H9 (cell line): ENCODE data around the gene BARX1. TPM values are rescaled to one million over a fixed set of nuclear protein-coding genes. Genes with fewer than 3 reads are reported as not detected.

Experiments used
- DNase-seq: peaks from one replicate; pipeline ENCODE4 v3.0.0-alpha.2; 2017
- H2AFZ ChIP-seq: one replicate; pipeline ENCODE4 v1.6.1; 2013; ENCODE audit warnings: mild to moderate bottlenecking, low read length, control low read depth, moderate library complexity
- H2AK5ac ChIP-seq: 2 replicates; pipeline ENCODE4 v1.6.1; 2013; ENCODE audit warnings: low read length, control low read depth, mixed read lengths; ENCODE audit not compliant: insufficient read length
- H2BK120ac ChIP-seq: one replicate; pipeline ENCODE4 v1.6.1; 2013; ENCODE audit warnings: low read depth, mild to moderate bottlenecking, low read length, control low read depth, inconsistent platforms; ENCODE audit not compliant: poor library complexity, severe bottlenecking
- H2BK12ac ChIP-seq: 2 replicates; pipeline ENCODE4 v1.6.1; 2013; ENCODE audit warnings: low read length, control low read depth, mixed read lengths, low read depth; ENCODE audit not compliant: insufficient read length
- H2BK15ac ChIP-seq: 2 replicates; pipeline ENCODE4 v1.6.1; 2013; ENCODE audit warnings: low read depth, low read length, control low read depth
- H2BK20ac ChIP-seq: one replicate; pipeline ENCODE4 v1.6.1; 2013; ENCODE audit warnings: low read depth, mild to moderate bottlenecking, low read length, control low read depth, inconsistent platforms; ENCODE audit not compliant: poor library complexity, severe bottlenecking
- H2BK5ac ChIP-seq: 2 replicates; pipeline ENCODE4 v1.6.1; 2013; ENCODE audit warnings: low read length, control low read depth, mixed read lengths; ENCODE audit not compliant: insufficient read length
- H3K14ac ChIP-seq: 2 replicates; pipeline ENCODE4 v1.6.1; 2013; ENCODE audit warnings: low read length, control low read depth; ENCODE audit not compliant: insufficient read depth
- H3K18ac ChIP-seq: 2 replicates; pipeline ENCODE4 v1.6.1; 2013; ENCODE audit warnings: low read depth, mild to moderate bottlenecking, mixed read lengths, low read length, control low read depth; ENCODE audit not compliant: insufficient read length
- H3K23ac ChIP-seq: 2 replicates; pipeline ENCODE4 v1.6.1; 2013; ENCODE audit warnings: low read length, control low read depth, mixed read lengths, low read depth; ENCODE audit not compliant: insufficient read length
- H3K23me2 ChIP-seq: 2 replicates; pipeline ENCODE4 v1.6.1; 2013; ENCODE audit warnings: low read depth, mild to moderate bottlenecking, mixed read lengths, low read length, control low read depth; ENCODE audit not compliant: insufficient read length, poor library complexity, severe bottlenecking
- H3K27ac ChIP-seq: 2 replicates; pipeline ENCODE4 v1.5.1; 2013; ENCODE audit warnings: low read length, control low read depth, mixed read lengths, low read depth; ENCODE audit not compliant: insufficient read length
- H3K27me3 ChIP-seq: 2 replicates; pipeline ENCODE4 v1.6.1; 2013; ENCODE audit warnings: low read length, control low read depth, inconsistent platforms; ENCODE audit not compliant: insufficient read depth
- H3K4ac ChIP-seq: 2 replicates; pipeline ENCODE4 v1.6.1; 2013; ENCODE audit warnings: low read depth, mild to moderate bottlenecking, control low read depth, inconsistent platforms, low read length, moderate library complexity
- H3K4me1 ChIP-seq: 2 replicates; pipeline ENCODE4 v1.6.1; 2013; ENCODE audit warnings: low read length, control low read depth, inconsistent platforms; ENCODE audit not compliant: insufficient read depth
- H3K4me2 ChIP-seq: 2 replicates; pipeline ENCODE4 v1.6.1; 2013; ENCODE audit warnings: low read length, control low read depth, mixed read lengths; ENCODE audit not compliant: insufficient read length, insufficient read depth
- H3K56ac ChIP-seq: 2 replicates; pipeline ENCODE4 v1.6.1; 2013; ENCODE audit warnings: low read depth, mild to moderate bottlenecking, mixed read lengths, low read length, control low read depth; ENCODE audit not compliant: insufficient read length
- H3K79me1 ChIP-seq: 2 replicates; pipeline ENCODE4 v1.6.1; 2013; ENCODE audit warnings: low read depth, mild to moderate bottlenecking, moderate library complexity, low read length, control low read depth, inconsistent platforms; ENCODE audit not compliant: insufficient read depth, poor library complexity, severe bottlenecking
- H3K79me2 ChIP-seq: 2 replicates; pipeline ENCODE4 v1.6.1; 2013; ENCODE audit warnings: low read length, control low read depth, inconsistent platforms; ENCODE audit not compliant: insufficient read depth
- H3K9ac ChIP-seq: 2 replicates; pipeline ENCODE4 v1.6.1; 2013; ENCODE audit warnings: low read length, control low read depth, mixed read lengths; ENCODE audit not compliant: insufficient read length; ENCODE audit errors: extremely low read depth
- H3K9me3 ChIP-seq: one replicate; pipeline ENCODE4 v1.6.1; 2013; ENCODE audit warnings: low read depth, low read length, inconsistent platforms; ENCODE audit not compliant: control insufficient read depth
- H3T11ph ChIP-seq: one replicate; pipeline ENCODE4 v1.6.1; 2013; ENCODE audit warnings: mild to moderate bottlenecking, low read length, control low read depth, inconsistent platforms
- H4K20me1 ChIP-seq: one replicate; pipeline ENCODE4 v1.6.1; 2013; ENCODE audit not compliant: control insufficient read depth, insufficient read length, insufficient read depth
- H4K5ac ChIP-seq: 2 replicates; pipeline ENCODE4 v1.6.1; 2013; ENCODE audit warnings: low read depth, mild to moderate bottlenecking, mixed read lengths, low read length, control low read depth; ENCODE audit not compliant: insufficient read length
- H4K8ac ChIP-seq: replicated peaks from 2 replicates; pipeline ENCODE4 v1.6.1; 2013; ENCODE audit warnings: low read length, control low read depth, mixed read lengths, low read depth; ENCODE audit not compliant: insufficient read length
- H4K91ac ChIP-seq: 2 replicates; pipeline ENCODE4 v1.6.1; 2013; ENCODE audit warnings: low read depth, mild to moderate bottlenecking, moderate library complexity, mixed read lengths, low read length, control low read depth; ENCODE audit not compliant: insufficient read length
- H3K27ac Mint-ChIP-seq, 3 experiments: 2 replicates in 2 of 3; 3 replicates in 1 of 3; pipeline ENCODE4 v1.8.0; 2020 to 2021; ENCODE audit warnings: mixed read lengths in 3 of 3, mild to moderate bottlenecking in 1 of 3, moderate library complexity in 1 of 3
- H3K27me3 Mint-ChIP-seq: 2 replicates; pipeline ENCODE4 v1.8.0; 2021; ENCODE audit warnings: low read depth, mild to moderate bottlenecking, moderate library complexity, mixed read lengths
- H3K36me3 Mint-ChIP-seq, 3 experiments: 2 replicates in 2 of 3; 3 replicates in 1 of 3; pipeline ENCODE4 v1.8.0; 2020 to 2021; ENCODE audit warnings: low read depth in 3 of 3, mixed read lengths in 3 of 3; ENCODE audit not compliant: insufficient read depth in 1 of 3
- H3K4me1 Mint-ChIP-seq, 2 experiments: 2 replicates each; pipeline ENCODE4 v1.8.0; 2020; ENCODE audit warnings: mixed read lengths in 2 of 2
- H3K4me3 Mint-ChIP-seq, 2 experiments: 2 replicates in 1 of 2; 3 replicates in 1 of 2; pipeline ENCODE4 v1.8.0; 2020 to 2021; ENCODE audit warnings: mild to moderate bottlenecking in 2 of 2, mixed read lengths in 2 of 2, moderate library complexity in 1 of 2
- H3K9me3 Mint-ChIP-seq, 2 experiments: 2 replicates in 1 of 2; 3 replicates in 1 of 2; pipeline ENCODE4 v1.8.0; 2020; ENCODE audit warnings: mild to moderate bottlenecking in 2 of 2, mixed read lengths in 2 of 2, moderate library complexity in 1 of 2
- WGBS: extraction: QIAGEN DNeasy Blood & Tissue Kit; methylation state at CpG from one replicate; pipeline ENCODE4 v1.1.7; 2013; ENCODE audit warnings: missing lambda C conversion rate, low lambda C conversion rate, mixed read lengths; ENCODE audit not compliant: insufficient read length; ENCODE audit errors: extremely low coverage; 5-methylcytosine and 5-hydroxymethylcytosine counted together
- total RNA-seq: library from RNA; stranded (reverse); gene quantifications from 2 replicates; pipeline ENCODE4 v1.2.1, GENCODE V29; 2021
- TF ChIP-seq, protein P1 (sequence below): fragments of 200-600 bp; sonication (generic); conservative IDR thresholded peaks from 3 replicates; pipeline ENCODE4 v1.8.0; 2021; ENCODE audit warnings: antibody characterized with exemption, mild to moderate bottlenecking

BARX1 gene
- total RNA-seq, 1 experiment from 2014 or later = 1.2 TPM

DNA sequence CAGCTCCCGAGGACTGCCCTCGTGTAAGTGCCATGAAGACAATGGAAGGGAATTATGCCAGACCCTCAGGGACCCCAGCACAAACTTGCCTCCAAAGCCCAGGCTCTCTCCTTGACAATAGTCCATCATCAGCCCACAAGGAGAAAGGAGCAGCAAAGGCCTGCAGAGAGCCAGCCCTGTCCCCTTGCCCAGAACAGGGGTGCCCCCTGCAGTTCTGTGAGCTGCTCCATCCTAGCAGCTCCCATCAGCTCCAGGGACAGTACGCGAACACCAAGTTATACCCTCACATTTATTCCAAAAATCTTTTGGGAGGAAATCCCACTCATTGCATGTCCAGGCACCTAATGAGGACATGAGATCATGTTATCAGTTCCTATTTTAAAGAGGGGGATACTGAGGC is 11.1 kb downstream of the BARX1 start:
- H3K27me3 Mint-ChIP-seq = peaks cover 100% of the 10 kb centered on the region
- no peak overlapping the region for H3T11ph ChIP-seq
- H4K5ac ChIP-seq = no peak overlapping the region
- H3K36me3 Mint-ChIP-seq = no peaks in the 10 kb centered on the region
- WGBS = no CpG with 5 or more reads among the region's 4 CpGs
- H3K23ac ChIP-seq = no peak overlapping the region
- H2AK5ac ChIP-seq = no peak overlapping the region
- H2BK120ac ChIP-seq = no peak overlapping the region
- H3K4me3 Mint-ChIP-seq = no peak overlapping the region; a peak in 1 of 5 replicates
- no peak overlapping the region for H3K9ac ChIP-seq
- no peak overlapping the region for H4K91ac ChIP-seq
- no peak overlapping the region for H3K27ac ChIP-seq
- peaks cover 42 to 51% of the 10 kb centered on the region in 2 experiments for H3K4me1 Mint-ChIP-seq
- DNase-seq = no peak
- TF ChIP-seq, protein P1, sequence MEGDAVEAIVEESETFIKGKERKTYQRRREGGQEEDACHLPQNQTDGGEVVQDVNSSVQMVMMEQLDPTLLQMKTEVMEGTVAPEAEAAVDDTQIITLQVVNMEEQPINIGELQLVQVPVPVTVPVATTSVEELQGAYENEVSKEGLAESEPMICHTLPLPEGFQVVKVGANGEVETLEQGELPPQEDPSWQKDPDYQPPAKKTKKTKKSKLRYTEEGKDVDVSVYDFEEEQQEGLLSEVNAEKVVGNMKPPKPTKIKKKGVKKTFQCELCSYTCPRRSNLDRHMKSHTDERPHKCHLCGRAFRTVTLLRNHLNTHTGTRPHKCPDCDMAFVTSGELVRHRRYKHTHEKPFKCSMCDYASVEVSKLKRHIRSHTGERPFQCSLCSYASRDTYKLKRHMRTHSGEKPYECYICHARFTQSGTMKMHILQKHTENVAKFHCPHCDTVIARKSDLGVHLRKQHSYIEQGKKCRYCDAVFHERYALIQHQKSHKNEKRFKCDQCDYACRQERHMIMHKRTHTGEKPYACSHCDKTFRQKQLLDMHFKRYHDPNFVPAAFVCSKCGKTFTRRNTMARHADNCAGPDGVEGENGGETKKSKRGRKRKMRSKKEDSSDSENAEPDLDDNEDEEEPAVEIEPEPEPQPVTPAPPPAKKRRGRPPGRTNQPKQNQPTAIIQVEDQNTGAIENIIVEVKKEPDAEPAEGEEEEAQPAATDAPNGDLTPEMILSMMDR = peak; percentile 37; the same call in 2 of the 3 replicates
- no peak overlapping the region for H2BK5ac ChIP-seq
- H3K23me2 ChIP-seq = peaks cover 14% of the 10 kb centered on the region
- peaks cover 2 to 4% of the 10 kb centered on the region in 2 experiments; a peak in 4 of 5 replicates for H3K9me3 Mint-ChIP-seq
- H3K27me3 ChIP-seq = peaks cover 64% of the 10 kb centered on the region
- H4K20me1 ChIP-seq = peaks cover 2% of the 10 kb centered on the region
- no peak overlapping the region for H3K4ac ChIP-seq
- no peak overlapping the region for H3K18ac ChIP-seq
- peaks cover 3% of the 10 kb centered on the region; the same call in 1 of the 2 replicates for H3K4me1 ChIP-seq
- no peak overlapping the region for H2BK15ac ChIP-seq
- H3K9me3 ChIP-seq = no peaks in the 10 kb centered on the region
- no peaks in the 10 kb centered on the region for H3K79me1 ChIP-seq
- no peak overlapping the region for H4K8ac ChIP-seq
- no peak overlapping the region for H2BK12ac ChIP-seq
- no peak overlapping the region for H3K56ac ChIP-seq
- no peaks in the 10 kb centered on the region for H3K79me2 ChIP-seq
- no peak overlapping the region for H3K27ac Mint-ChIP-seq
- H3K4me2 ChIP-seq = no peak overlapping the region
- H2AFZ ChIP-seq = no peak overlapping the region
- H2BK20ac ChIP-seq = no peak overlapping the region
- H3K14ac ChIP-seq = no peak overlapping the region
